Stimulated activated CD4-positive, alpha-beta T cell treated with anti-CD3 and anti-CD28 coated beads, Interleukin-4, amount 100 ng/mL, for 1 hour (primary cell): ENCODE results near the gene DEGS2.
A peak's percentile ranks its signal among the peaks of the same experiment; 100 is the strongest.

Source experiments
- DNase-seq: peaks from one replicate; pipeline ENCODE4 v3.0.0-alpha.2; 2020

Gene DEGS2

DNA sequence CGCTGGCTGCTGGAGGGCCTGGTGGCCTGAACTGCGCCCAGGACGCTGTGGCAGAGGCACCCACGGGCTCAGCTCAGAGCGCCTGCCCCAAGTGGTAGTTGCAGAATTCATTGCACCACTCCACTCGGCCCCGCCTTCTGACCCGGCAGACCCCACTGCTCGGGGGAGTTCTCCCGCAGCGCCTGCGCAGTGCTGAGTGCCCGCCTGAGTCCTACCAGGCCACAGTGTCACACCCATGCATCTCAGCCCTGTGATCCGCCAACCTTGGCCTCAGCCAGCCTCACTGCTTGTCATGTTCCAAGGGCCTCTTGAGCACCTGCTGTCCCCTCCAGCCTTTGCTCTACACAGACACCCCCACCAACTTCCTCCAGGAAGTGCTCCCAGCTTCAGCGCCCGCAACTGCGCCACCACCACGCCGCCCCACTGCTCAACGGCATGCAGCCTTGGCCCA is 12.2 kb downstream of the DEGS2 start:
- peak; percentile 70 for DNase-seq

- no peak for DNase-seq
Measured at GRCh38 chr14:100146531-100147091, 12.8 kb downstream of the DEGS2 start.

DNA sequence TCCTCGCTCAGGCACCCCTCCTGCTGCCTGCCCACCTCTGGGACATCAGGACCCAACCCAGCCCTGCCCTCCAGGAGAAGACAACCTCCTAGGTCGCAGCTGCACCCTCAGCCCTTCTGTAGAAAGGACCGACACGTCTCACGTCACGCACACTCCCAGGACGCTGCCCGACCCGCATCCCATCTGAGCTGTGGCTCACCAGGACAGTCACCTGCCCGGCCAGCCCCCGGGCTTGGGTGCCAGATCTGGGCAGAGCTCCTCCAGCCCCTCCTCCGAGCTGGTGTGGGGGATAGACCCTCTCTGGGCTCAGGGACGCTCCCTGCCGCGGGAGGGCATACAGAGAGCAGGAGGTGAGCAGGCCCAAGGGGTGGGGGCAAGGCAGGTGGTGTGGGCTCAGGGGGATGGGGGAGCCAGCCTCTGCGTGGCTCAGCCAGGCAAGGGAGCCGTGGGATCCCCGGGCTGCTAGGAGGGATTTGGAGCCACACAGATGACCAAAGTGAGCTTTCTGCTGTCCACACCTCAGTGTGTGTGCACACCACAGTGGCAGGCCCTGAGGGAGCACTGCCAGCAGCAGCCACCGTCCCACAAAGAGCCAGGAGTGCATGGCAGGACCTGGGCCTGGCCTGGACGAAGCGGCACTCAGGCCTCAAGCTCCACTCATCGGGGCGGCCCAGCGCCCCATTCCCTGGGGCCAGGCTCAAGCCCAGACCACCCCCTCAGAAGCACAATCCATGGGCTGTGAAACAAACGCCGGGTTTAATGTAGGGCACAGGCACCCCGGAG is 13.6 kb downstream of the DEGS2 start:
- no peak for DNase-seq

- DNase-seq: no peak
Measured at GRCh38 chr14:100144996-100145646, 14.3 kb downstream of the DEGS2 start.

DNA sequence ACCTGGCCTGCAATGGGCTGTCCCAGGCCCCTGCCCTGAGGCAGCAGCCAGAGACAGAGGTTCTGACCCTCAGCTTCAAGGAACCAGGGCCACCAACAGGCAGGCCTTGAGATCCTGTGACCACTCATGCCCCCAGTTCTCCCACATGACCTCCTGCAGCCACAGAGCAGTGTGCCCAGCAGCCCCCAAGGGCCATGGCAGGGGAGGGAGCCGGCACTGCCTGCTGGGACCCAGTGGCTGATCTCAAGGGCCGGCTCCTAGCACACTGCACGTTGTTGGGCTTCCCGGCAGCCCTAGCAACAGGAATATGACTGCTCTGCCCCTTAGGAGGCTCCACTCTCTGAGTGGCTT is 14.8 kb downstream of the DEGS2 start:
- DNase-seq: no peak

DNA sequence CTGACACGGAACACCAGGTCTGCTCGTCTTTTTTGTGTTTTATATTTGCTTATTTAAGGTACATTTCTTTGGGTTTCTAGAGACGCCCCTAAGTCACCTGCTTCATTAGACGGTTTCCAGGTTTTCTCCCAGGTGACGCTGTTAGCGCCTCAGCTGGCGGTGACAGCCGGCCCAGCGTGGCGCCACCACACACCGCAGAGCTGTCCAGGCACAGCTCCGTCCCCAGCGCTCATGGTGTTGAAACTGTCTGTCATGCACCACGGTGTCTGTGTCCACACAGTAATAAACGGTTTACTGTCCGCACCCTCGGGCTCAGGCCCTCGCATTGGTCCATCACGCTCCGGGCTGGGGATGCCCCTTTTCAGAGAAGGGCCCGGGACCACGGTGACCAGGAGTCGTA is 15.5 kb downstream of the DEGS2 start:
- DNase-seq: no peak

DNA sequence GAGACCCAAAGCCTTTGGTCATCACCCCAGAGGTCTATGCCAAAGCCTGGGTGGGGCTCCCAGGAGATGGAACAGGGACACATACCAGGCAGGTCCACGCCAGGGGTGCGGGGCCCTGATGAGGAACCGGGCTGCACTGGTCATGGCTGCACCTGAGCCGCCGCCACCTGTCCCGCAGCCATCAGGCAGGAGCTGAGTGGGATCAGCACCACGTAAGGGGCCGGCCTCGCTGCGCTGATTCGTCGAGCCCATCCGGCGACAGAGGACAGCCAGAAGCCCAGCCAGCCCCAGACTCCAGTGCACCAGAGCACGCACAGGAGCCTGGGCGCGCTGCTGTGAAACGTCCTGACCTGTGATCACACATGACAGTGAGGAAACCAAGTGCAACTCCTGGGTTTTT is 15.9 kb downstream of the DEGS2 start:
- DNase-seq: no peak

GRCh38 chr14:100142073-100143040 is 17.1 kb downstream of the DEGS2 start:
- no peak for DNase-seq

GRCh38 chr14:100141098-100141497 is 18.3 kb downstream of the DEGS2 start:
- DNase-seq: no peak

- no peak for DNase-seq
Measured at GRCh38 chr14:100140452-100141078, 18.9 kb downstream of the DEGS2 start.

DNA sequence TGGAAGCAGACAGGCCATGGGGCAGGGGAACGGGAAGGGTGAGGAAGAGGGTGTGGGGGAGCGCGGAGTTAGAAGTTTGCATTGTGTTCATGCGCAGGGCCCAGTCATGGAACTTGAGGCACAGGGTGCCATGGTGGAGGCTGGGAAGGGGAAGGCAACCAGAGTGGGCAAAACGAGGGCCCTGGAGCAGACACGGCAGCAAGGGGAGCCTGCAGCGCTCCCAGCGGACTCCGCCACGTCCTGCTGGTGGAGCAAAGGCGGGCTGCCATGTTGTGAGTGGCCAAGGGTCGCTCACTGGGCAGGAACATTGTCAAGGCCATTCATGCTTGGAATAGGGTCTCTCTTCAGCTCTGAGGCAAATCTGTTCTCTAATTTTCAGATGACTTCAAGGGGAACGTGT is 20.5 kb downstream of the DEGS2 start:
- no peak for DNase-seq

GRCh38 chr14:100138082-100138787 is 21.2 kb downstream of the DEGS2 start:
- DNase-seq: no peak

- DNase-seq: no peak
Measured at GRCh38 chr14:100137173-100137572, 22.3 kb downstream of the DEGS2 start.

- DNase-seq: no peak
Measured at GRCh38 chr14:100135784-100136183, 23.7 kb downstream of the DEGS2 start.

DNA sequence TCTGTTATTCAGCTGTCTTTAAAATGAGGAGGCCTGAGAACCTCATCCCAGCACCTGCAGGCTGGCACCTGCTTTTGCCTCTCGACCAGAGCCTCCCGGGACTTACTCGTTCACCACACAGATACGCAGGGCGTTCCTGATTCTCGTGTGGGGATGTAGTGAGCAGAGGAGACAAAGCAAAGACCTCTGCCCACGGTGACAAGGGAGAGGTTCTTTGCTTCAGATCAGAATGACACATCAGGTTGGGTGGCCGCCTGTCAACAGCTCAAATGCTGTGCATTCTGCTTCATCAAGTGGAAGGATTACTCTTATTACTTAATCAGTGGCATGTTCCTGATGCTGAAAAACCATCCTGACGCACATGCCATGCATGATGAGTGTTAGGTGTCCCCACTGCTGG is 24.4 kb downstream of the DEGS2 start:
- no peak for DNase-seq

DNA sequence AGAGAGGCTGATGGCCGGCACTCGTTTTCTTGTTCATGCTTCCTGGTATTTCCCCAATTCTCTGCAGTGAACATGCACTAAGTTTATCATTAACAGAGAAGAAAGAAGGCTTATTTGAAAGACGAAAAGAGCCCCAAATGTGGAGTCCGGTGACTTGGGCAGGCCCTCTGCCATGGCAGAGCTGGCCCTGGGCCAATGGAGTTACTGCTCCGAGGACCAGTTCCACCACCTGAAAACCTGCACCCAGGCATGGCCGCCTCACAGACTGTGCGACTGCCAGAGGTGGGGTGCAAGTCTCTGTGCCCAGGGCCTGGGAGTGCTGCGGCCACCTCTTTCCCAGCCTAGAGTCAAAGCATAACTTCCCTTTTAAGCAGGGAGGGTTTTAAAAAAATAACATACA is 24.9 kb downstream of the DEGS2 start:
- DNase-seq: no peak

- no peak for DNase-seq
Measured at GRCh38 chr14:100132903-100133510, 26.4 kb downstream of the DEGS2 start.

DNA sequence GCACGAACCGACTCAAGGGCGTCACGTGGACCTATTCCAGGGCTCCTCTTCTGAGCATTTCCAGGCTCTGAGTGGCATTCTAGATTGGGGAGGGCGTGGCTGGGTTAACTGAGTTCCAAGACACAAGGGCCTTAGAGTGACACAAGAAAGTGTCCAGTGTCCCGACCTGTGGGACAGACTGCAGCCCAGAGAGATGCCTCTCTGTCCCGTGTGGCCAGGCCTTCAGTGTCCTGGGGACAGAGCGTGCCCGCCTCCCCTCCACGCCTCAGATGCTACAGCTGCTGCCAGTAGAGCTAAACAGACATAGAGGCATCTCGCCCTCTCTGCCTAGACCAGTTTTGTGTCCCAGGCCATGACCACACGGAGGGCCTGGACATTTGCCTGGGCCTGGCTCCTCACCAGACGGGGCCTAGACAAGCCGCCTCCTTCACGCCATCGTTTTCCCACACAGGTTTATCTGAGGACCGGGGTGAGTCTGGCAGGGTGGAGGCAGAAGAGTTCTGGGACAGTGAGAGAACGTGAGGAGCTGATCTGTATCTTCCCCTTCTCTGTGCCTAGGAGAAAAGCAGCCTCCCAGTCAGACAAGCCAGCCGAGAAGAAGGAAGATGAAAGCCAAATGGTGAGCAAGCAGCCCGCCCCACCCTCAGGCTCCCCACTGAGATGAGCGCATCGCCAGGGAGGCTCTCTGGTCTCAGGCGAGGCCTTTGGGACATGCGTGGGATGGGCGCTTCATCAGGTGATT is 27.1 kb downstream of the DEGS2 start:
- DNase-seq: no peak

- DNase-seq: no peak
Measured at GRCh38 chr14:100131181-100131580, 28.3 kb downstream of the DEGS2 start.

DNA sequence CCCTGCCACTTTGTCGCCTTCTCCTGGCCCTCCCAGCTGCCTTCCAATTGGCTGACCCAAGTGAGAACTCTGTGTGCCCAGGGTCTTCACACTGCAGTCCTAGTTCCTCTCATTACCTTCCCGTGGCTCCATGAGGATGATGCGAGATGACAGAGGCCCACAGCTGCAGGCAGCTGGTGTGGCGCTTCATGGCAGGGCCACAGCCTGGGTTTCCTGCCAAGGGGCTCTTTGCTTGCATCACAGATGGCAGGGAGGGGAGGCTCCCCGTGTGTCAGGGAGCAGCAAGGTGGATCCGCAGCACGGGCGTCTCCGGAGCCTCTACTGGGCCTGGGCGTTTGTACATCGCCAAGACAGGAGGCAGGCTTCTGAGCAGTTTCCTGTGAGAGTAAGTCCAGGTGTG is 28.9 kb downstream of the DEGS2 start:
- no peak for DNase-seq

- DNase-seq: no peak
Measured at GRCh38 chr14:100129161-100129589, 30.3 kb downstream of the DEGS2 start.
